HG02759 (cell line): Measurements from ENCODE around the gene OR52K2.
"Not testable (repeated sequence)": the region's sequence is repeated elsewhere in the genome, so short reads cannot be mapped to it uniquely, and the experiment has no call there.

ENCODE experiments used
- ATAC-seq: cut with Tn5 transposase; IDR thresholded peaks from one replicate; pipeline ENCODE4 v1.9.1; 2021; ENCODE audit warnings: mild to moderate bottlenecking, moderate library complexity; ENCODE audit not compliant: unreplicated experiment

Gene OR52K2

DNA sequence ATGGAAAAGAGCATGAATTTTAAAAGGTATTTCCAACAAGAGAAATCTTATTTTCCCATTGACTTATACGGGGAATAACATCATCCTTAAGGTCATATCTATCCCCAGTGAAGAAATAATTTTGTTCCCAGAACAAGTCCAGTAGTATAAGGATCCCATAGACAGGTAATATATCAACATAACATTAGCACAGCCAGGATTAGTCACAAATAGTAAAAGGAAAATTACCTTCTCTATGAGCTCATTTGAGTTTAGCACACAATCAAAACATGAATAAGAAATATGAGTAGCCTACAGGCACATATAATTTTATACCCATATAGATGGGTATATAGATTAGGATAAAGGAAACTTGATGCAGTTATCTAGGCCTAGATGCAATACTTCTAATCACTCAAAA is 30.5 kb downstream of the OR52K2 start:
- no peak for ATAC-seq

DNA sequence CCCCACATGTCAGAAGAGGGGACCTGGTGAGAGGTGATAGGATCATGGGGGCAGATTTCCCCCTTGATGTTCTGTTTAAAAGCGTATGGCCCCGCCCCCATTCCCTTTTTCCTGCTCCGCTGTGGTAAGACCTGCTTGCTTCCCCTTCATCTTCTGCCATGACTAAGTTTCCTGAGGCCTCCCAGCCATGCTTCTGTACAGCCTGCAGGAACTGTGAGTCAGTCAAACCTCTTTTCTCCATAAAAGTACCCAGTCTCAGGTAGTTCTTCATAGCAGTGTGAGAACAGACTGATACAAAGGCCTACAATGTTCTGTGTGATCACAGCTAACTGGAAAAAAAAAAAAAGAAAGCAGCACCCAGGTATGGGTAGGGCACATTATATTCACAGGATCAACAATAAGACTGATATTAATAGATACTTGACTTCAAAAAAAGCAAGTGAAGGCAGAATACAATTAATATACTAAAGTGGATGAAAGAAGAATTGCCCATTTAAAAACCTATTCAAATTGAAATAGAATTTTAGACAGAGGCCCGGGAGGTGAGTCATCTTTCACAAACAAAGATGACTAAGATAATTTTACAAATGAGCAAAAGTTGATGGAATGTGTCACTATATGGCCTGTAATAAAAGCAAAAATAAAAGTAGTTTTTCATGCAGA is 31.6 kb downstream of the OR52K2 start:
- ATAC-seq, result no peak

DNA sequence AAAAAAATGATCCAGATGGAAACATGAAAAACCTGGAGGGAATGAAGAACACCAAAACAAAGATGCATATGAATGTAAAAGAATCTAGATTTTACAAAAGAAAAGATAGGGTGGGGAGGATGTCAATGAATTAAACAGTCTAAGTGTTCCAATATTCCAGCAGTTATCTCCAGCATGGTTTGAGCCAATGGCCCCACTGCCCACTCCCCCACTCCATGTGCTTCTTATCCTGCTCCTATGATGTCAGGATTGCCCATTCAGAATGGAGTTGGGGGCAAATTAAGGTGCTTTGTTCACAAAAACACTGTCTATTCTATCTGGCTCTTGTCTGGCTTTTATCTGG is 32.1 kb downstream of the OR52K2 start:
- ATAC-seq, result no peak

DNA sequence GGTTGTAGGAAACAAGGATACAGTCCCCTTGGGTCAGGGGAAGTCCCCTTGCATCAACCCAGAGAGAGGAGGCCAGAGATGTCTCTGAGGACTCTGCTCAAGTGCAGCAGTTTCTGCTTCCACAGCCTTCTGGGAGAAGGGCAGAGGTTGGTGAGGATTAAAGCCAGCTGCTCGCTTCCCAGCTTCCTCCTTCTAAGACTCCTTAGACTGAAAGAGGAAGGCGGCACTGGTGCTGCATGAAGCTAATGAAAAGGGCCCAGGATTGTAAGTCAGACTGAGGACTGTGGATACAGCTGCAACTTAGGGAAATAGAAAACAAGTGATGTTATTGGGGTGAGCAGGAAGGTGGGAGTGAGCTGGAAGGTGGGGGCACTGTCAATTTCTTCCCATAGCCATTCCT is 33.4 kb downstream of the OR52K2 start, which contains the start of gene OR52K1:
OR52K1 (plus strand) TSS at position 202 of the 400 bp plus-strand sequence. CDS start 6,255 bp downstream, outside the sequence.
- ATAC-seq, result no peak

DNA sequence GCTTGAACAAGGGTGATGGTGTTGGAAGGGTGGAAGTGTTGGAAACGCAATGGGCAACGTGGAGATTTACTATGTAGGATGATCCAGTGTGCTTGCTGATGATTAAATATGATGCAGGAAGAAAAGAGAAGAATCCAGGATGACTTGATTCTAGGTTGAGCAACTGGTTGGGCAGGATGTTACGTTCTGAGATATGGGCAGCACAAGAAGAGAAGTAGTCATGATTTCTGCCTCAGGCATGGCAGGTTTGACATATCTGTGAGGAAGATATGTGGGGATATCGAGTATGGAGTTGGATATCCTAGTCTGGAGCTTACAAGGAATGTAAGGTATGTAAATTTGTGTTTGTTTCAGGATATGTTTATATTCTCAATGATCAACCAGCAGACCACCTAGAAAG is 35.2 kb downstream of the OR52K2 start:
- ATAC-seq, result no peak

DNA sequence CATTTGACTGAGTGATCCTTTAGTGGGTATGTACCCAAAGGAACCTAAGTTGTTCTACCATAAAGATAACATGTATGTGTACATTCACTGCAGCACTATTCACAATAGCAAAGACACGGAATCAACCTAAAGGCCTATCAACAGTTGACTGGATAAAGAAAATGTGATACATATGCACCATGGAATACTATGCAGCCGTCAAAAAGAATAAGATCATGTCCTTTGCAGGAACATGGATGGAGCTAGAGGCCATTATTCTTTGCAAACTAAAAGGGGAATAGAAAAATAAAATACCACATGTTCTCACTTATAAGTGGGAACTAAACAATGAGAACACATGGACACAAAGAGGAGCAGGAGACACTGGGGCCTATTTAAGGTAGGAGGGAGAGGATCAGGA is 42.3 kb downstream of the OR52K2 start:
- ATAC-seq, result not testable (repeated sequence)

DNA sequence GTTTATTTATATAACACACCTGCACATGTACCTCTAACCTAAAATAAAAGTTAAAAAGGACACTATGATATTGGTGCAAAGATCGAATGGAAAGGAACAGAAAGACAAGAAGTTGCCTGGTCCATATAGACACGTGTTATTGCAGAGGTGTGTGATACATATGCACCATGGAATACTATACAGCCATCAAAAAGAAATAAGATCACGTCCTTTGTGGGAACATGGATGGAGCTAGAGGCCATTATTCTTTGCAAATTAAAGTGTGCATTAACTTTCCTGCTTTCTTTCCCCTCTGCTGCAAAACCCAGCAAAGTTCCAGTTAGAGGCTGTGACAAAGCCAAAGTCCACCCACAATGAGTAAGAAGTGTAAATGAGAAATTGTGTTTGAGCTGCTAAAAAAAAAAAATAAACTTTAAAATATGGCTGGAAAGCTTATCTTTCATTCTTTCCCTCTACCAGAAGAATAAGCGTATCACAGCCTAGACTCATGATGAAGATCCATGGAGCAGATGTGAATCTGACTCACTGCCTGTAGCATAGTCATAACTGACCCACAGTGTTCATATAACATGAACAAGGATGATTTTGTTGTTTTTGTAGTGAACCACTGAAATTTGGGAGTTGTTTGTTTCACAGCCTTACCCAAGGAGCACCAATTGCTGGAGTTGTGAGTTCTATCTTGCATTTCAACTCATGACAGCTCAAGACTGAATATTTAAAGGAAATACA is 42.9 kb downstream of the OR52K2 start:
- no peak for ATAC-seq

DNA sequence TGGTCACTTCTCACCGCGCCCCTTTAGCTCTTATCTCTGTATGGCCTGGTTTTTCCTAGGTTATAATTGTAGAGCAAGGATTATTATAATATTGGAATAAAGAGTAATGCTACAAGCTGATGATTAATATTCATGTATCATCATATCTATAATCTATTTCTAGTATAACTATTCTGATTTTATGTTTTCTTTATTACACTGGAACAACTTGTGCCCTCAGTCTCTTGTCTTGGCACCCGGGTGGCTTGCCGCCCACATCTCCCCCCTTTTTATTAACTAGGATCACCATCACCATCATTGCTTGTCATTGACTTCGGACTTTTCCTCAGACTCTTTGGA is 44.4 kb downstream of the OR52K2 start:
- no peak for ATAC-seq

DNA sequence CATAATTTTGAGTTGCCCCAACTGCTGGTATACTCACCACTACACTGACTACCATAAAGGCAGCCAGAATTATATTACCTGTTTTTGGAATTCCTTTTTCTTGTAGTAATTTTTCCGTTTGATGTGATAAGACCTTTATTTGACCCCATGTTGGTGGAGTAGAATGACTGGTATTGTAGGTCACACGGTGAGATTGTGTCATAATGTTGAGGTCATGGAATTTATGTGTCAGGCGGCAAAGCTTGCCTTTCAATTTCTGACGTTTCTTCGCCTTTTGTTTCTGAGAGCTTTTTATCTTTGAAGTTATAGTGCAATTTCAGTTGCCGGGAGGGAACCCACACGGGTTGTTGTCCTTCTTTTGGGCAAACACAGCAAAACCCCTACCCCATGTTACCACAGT is 46.4 kb downstream of the OR52K2 start:
- no peak for ATAC-seq

DNA sequence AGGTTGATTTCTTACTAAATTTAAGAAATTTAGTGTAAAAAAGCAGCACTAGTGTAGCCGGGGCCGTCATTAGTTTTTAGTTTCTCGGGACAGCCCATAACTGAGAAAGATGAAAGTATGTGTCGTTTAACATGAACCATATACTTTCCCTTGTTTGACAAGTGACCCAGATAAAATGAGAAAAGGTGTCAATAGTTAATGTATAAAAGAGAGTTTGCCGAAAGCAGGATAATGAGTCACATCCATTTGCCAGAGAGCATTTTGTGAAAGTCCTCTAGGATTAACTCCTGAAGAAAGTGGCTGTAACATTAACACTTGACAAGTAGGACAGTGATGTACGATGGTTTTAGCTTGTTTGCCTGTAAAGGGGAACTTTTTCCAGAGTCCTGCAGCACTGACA is 46.9 kb downstream of the OR52K2 start:
- ATAC-seq, result no peak

DNA sequence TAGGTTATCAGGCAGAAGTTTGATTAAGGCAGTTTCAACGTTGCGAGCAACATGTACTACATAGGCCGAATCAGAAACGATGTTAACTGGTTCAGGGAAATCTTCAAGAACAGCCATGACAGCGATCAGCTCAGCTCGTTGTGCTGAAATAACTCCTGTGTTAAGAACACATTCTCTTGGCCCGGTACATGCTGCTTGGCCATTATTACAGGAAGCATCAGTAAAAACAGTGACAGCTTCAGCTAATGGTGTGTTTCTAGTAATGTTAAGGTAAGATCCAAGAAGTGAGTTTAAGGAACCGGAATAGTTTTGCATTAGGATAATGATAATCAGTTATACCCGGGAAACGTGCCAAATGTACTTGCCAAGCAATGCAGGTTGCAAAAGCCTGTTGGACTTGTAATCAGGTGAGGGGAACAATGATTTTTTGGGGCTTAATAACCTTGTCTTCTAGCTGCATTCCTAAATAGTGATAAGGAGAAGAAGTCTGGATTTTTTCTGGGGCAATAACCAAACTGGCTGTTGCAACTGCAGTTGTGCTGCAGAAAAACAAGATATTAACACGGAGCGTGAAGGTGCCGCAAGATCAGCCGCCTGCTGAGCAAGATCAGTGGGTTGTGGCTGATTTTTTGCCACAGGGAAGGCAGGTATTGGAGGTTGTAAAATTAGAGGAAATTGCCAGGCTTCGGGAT is 47.6 kb downstream of the OR52K2 start:
- ATAC-seq, result no peak
